ENCODE data around the gene FRMPD4.

Gene FRMPD4

GRCh38 chrX:12412561-12412960, 274.3 kb downstream of the FRMPD4 start:
- DNase-seq (ENCODE audit: extremely low spot score, insufficient read length, low read depth) (no peak), FAIRE-seq (no peak)

GRCh38 chrX:12419591-12419990, 281.3 kb downstream of the FRMPD4 start:
- FAIRE-seq: no peak
- DNase-seq (ENCODE audit: extremely low spot score, insufficient read length, low read depth): no peak

- no peak for DNase-seq (ENCODE audit: extremely low spot score, insufficient read length, low read depth)
- FAIRE-seq: no peak
Measured at GRCh38 chrX:12421918-12422317, 283.6 kb downstream of the FRMPD4 start.

- FAIRE-seq: no peak
- no peak for DNase-seq (ENCODE audit: extremely low spot score, insufficient read length, low read depth)
Measured at GRCh38 chrX:12423346-12423745, 285.1 kb downstream of the FRMPD4 start.

- DNase-seq (ENCODE audit: extremely low spot score, insufficient read length, low read depth): no peak
- no peak for FAIRE-seq
Measured at GRCh38 chrX:12425496-12425895, 287.2 kb downstream of the FRMPD4 start.

- no peak for FAIRE-seq
- DNase-seq (ENCODE audit: extremely low spot score, insufficient read length, low read depth): no peak
Measured at GRCh38 chrX:12426420-12426819, 288.1 kb downstream of the FRMPD4 start.

- FAIRE-seq (no peak), DNase-seq (ENCODE audit: extremely low spot score, insufficient read length, low read depth) (no peak)
Measured at GRCh38 chrX:12434493-12434892, 296.2 kb downstream of the FRMPD4 start.

- DNase-seq (ENCODE audit: extremely low spot score, insufficient read length, low read depth) (no peak), FAIRE-seq (no peak)
Measured at GRCh38 chrX:12439416-12439815, 301.1 kb downstream of the FRMPD4 start.

GRCh38 chrX:12440246-12440645, 302.0 kb downstream of the FRMPD4 start:
- FAIRE-seq (no peak), DNase-seq (ENCODE audit: extremely low spot score, insufficient read length, low read depth) (no peak)

- no peak for FAIRE-seq
- no peak for DNase-seq (ENCODE audit: extremely low spot score, insufficient read length, low read depth)
Measured at GRCh38 chrX:12441381-12442128, 303.3 kb downstream of the FRMPD4 start.

GRCh38 chrX:12443534-12444098, 305.3 kb downstream of the FRMPD4 start:
- FAIRE-seq: peak; percentile 52

GRCh38 chrX:12446342-12447075, 308.2 kb downstream of the FRMPD4 start:
- DNase-seq (ENCODE audit: extremely low spot score, insufficient read length, low read depth): no peak
- FAIRE-seq: no peak

More at GRCh38 chrX:12443534-12444098, 305.3 kb downstream of the FRMPD4 start:
- DNase-seq (ENCODE audit: extremely low spot score, insufficient read length, low read depth): no peak

GRCh38 chrX:12447448-12448064, 309.3 kb downstream of the FRMPD4 start:
- FAIRE-seq: no peak
- no peak for DNase-seq (ENCODE audit: extremely low spot score, insufficient read length, low read depth)

GRCh38 chrX:12452268-12452667, 314.0 kb downstream of the FRMPD4 start:
- no peak for DNase-seq (ENCODE audit: extremely low spot score, insufficient read length, low read depth)
- FAIRE-seq: no peak

GRCh38 chrX:12460929-12461328, 322.7 kb downstream of the FRMPD4 start:
- DNase-seq (ENCODE audit: extremely low spot score, insufficient read length, low read depth) (no peak), FAIRE-seq (no peak)

GRCh38 chrX:12463052-12463451, 324.8 kb downstream of the FRMPD4 start:
- DNase-seq (ENCODE audit: extremely low spot score, insufficient read length, low read depth) (no peak), FAIRE-seq (no peak)

GRCh38 chrX:12463873-12464272, 325.6 kb downstream of the FRMPD4 start:
- no peak for FAIRE-seq
- no peak for DNase-seq (ENCODE audit: extremely low spot score, insufficient read length, low read depth)

- FAIRE-seq: no peak
- DNase-seq (ENCODE audit: extremely low spot score, insufficient read length, low read depth): no peak
Measured at GRCh38 chrX:12467321-12467720, 329.0 kb downstream of the FRMPD4 start.

GRCh38 chrX:12469296-12469695, 331.0 kb downstream of the FRMPD4 start:
- FAIRE-seq: no peak

GRCh38 chrX:12471061-12471460, 332.8 kb downstream of the FRMPD4 start:
- DNase-seq (ENCODE audit: extremely low spot score, insufficient read length, low read depth): no peak
- no peak for FAIRE-seq

More at GRCh38 chrX:12469296-12469695, 331.0 kb downstream of the FRMPD4 start:
- DNase-seq (ENCODE audit: extremely low spot score, insufficient read length, low read depth): no peak

- DNase-seq (ENCODE audit: extremely low spot score, insufficient read length, low read depth) (no peak), FAIRE-seq (no peak)
Measured at GRCh38 chrX:12480956-12481355, 342.7 kb downstream of the FRMPD4 start.

All from GM18507 (cell line).